SK-N-SH (cell line): ENCODE data around the gene EPS8L2. TPM values are rescaled to one million over a fixed set of nuclear protein-coding genes. Genes with fewer than 3 reads are reported as not detected.
"Not testable (repeated sequence)": the region's sequence is repeated elsewhere in the genome, so short reads cannot be mapped to it uniquely, and the experiment has no call there.

Experiments
- CTCF ChIA-PET: fragments of 300-600, 350-600 bp; formaldehyde crosslinking; extraction: SDS; loops from one replicate; lab custom pipeline; 2021; lab: Yijun Ruan, JAX
- POLR2A ChIA-PET: fragments of 350-600 bp; sonication (Branson Sonifier 250); formaldehyde crosslinking; extraction: SDS; loops from one replicate; lab custom pipeline; 2020; ENCODE audit warnings: antibody characterized with exemption, inconsistent platforms; lab: Yijun Ruan, JAX
- DNase-seq: peaks from one replicate; pipeline ENCODE4 v3.0.0; 2012
- H2AFZ ChIP-seq: fragments of 200-600 bp; sonication (generic); 2 replicates; pipeline ENCODE4 v1.8.1; 2016; ENCODE audit warnings: antibody characterized with exemption, mild to moderate bottlenecking, low read depth
- H3F3A ChIP-seq: fragments of 200-600 bp; sonication (generic); replicated peaks from 2 replicates; pipeline ENCODE3; 2016; ENCODE audit warnings: antibody characterized with exemption, mild to moderate bottlenecking; ENCODE audit not compliant: insufficient read depth
- H3K27ac ChIP-seq, 2 experiments: fragments of 200-500 bp in 1 of 2; fragments of 200-600 bp in 1 of 2; sonication (Bioruptor generic) in 1 of 2; sonication (generic), shearing (Covaris generic) in 1 of 2; 2 replicates each; pipeline versions ENCODE4 v1.5.1 to v1.6.1; 2014 to 2016; ENCODE audit warnings: low read depth in 2 of 2, inconsistent platforms in 1 of 2, low read length in 1 of 2, mild to moderate bottlenecking in 1 of 2, mixed read lengths in 1 of 2
- H3K27me3 ChIP-seq: fragments of 200-600 bp; sonication (generic), shearing (Covaris generic); 2 replicates; pipeline ENCODE4 v1.6.1; 2016; ENCODE audit warnings: mixed run types; ENCODE audit not compliant: insufficient read depth
- H3K36me3 ChIP-seq, 2 experiments: fragments of 200-500 bp in 1 of 2; fragments of 200-600 bp in 1 of 2; sonication (Bioruptor generic) in 1 of 2; sonication (generic) in 1 of 2; replicated peaks in 1 of 2; 2 replicates each; pipeline versions ENCODE3 to v1.5.1; 2014 to 2016; ENCODE audit warnings: low read length in 1 of 2, mild to moderate bottlenecking in 1 of 2; ENCODE audit not compliant: insufficient read depth in 2 of 2, control insufficient read depth in 1 of 2
- H3K4me1 ChIP-seq, 2 experiments: fragments of 200-500 bp in 1 of 2; fragments of 200-600 bp in 1 of 2; sonication (Bioruptor generic) in 1 of 2; sonication (generic), shearing (Covaris generic) in 1 of 2; 2 replicates each; pipeline versions ENCODE4 v1.5.1 to v1.6.1; 2014 to 2016; ENCODE audit warnings: low read depth in 1 of 2, low read length in 1 of 2, mixed run types in 1 of 2; ENCODE audit not compliant: insufficient read depth in 2 of 2, control insufficient read depth in 1 of 2
- H3K4me2 ChIP-seq: fragments of 200-600 bp; sonication (generic), shearing (Covaris generic); 2 replicates; pipeline ENCODE4 v1.6.1; 2017; ENCODE audit warnings: mixed run types
- H3K4me3 ChIP-seq, 2 experiments: fragments of 200-500 bp in 1 of 2; fragments of 200-600 bp in 1 of 2; sonication (Bioruptor generic) in 1 of 2; sonication (generic), shearing (Covaris generic) in 1 of 2; 2 replicates each; pipeline versions ENCODE4 v1.5.1 to v1.8.1; 2014 to 2016; ENCODE audit warnings: low read depth in 2 of 2, inconsistent platforms in 1 of 2, low read length in 1 of 2, mild to moderate bottlenecking in 1 of 2, mixed read lengths in 1 of 2, moderate library complexity in 1 of 2
- H3K79me2 ChIP-seq: fragments of 200-600 bp; sonication (generic); 2 replicates; pipeline ENCODE4 v1.8.1; 2017; ENCODE audit warnings: mild to moderate bottlenecking; ENCODE audit not compliant: insufficient read depth
- H3K9ac ChIP-seq: fragments of 200-600 bp; sonication (generic); 2 replicates; pipeline ENCODE4 v1.6.1; 2017; ENCODE audit warnings: mixed run types
- H3K9me2 ChIP-seq: fragments of 200-600 bp; sonication (generic); 2 replicates; pipeline ENCODE4 v1.6.1; 2017; ENCODE audit warnings: mixed run types
- H3K9me3 ChIP-seq: fragments of 200-600 bp; sonication (generic); 2 replicates; pipeline ENCODE4 v1.6.1; 2017; ENCODE audit warnings: mixed run types, mild to moderate bottlenecking, moderate library complexity
- H4K20me1 ChIP-seq: fragments of 200-600 bp; sonication (generic); 2 replicates; pipeline ENCODE4 v1.6.1; 2017; ENCODE audit warnings: mild to moderate bottlenecking, mixed run types; ENCODE audit not compliant: insufficient read depth
- CHD2 ChIP-seq: fragments of 150-350 bp; IDR thresholded peaks from 2 replicates; pipeline ENCODE4 v1.6.1; 2018; ENCODE audit warnings: low read length; ENCODE audit not compliant: partially characterized antibody
- ELF1 ChIP-seq: IDR thresholded peaks from 2 replicates; pipeline ENCODE4 v1.4.0; 2012
- GABPA ChIP-seq: IDR thresholded peaks from 2 replicates; pipeline ENCODE4 v1.4.0; 2012; ENCODE audit warnings: low read depth, mild to moderate bottlenecking
- JUND ChIP-seq: IDR thresholded peaks from 2 replicates; pipeline ENCODE4 v1.4.0; 2012
- MXI1 ChIP-seq: IDR thresholded peaks from 2 replicates; pipeline ENCODE4 v1.6.1; 2012; ENCODE audit warnings: mild to moderate bottlenecking, low read depth, low read length, improper control_type of control experiment
- NFIC ChIP-seq: IDR thresholded peaks from 2 replicates; pipeline ENCODE4 v1.4.0; 2012; ENCODE audit warnings: borderline replicate concordance
- NRF1 ChIP-seq: IDR thresholded peaks from 2 replicates; pipeline ENCODE4 v1.6.1; 2012; ENCODE audit warnings: low read depth, mild to moderate bottlenecking, low read length
- POLR2AphosphoS5 ChIP-seq: IDR thresholded peaks from 2 replicates; pipeline ENCODE4 v1.6.1; 2012; ENCODE audit warnings: low read depth, low read length
- RFX5 ChIP-seq: IDR thresholded peaks from 2 replicates; pipeline ENCODE4 v1.6.1; 2012; ENCODE audit warnings: mild to moderate bottlenecking, improper control_type of control experiment, low read length
- WGBS: methylation state at CpG from one replicate; pipeline ENCODE4 v1.1.6; 2017; ENCODE audit warnings: low lambda C conversion rate; 5-methylcytosine and 5-hydroxymethylcytosine counted together
- polyA plus RNA-seq, 3 experiments: library from polyadenylated mRNA; depleted of rRNA; stranded (reverse); fragments of >200 nt; gene quantifications; 2 replicates each; pipeline ENCODE4 v1.2.3, GENCODE V29; 2012
- TF ChIP-seq, protein P1 (sequence below): fragments of 150-350 bp; IDR thresholded peaks from 2 replicates; pipeline ENCODE4 v1.6.1; 2017; ENCODE audit warnings: antibody characterized with exemption, low read length, low read depth, borderline replicate concordance
- TF ChIP-seq, protein P2 (sequence below): IDR thresholded peaks from 2 replicates; pipeline ENCODE4 v1.6.1; 2012; ENCODE audit warnings: mild to moderate bottlenecking, low read depth, low read length, moderate library complexity
- TF ChIP-seq, protein P3 (sequence below): IDR thresholded peaks from 2 replicates; pipeline ENCODE4 v1.4.0; 2012; ENCODE audit warnings: low read depth, borderline replicate concordance

The EPS8L2 gene
- polyA plus RNA-seq, 1 of the 3 experiments (the other 2 are of a cell fraction) = 0.74 TPM

DNA sequence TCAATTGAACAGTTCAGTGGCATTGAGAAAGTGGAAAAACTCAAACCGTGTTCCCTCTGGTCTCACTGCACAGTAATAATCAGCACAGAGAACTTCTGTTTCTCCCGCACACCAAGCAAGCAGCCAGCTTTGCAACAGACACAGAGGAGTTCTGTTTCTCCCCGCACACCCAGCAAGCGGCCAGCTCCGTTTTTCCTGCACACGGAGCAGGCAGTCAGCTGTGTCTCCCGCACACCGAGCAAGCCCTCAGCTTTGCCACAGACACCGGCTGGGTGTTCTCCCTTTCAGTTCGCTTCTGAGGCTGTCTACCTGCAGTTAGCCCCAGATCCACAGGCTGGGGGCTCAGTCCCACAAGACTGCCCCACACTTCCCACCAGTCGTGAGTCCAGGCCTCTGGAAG is 31.3 kb downstream of the EPS8L2 start (continued):
- TF ChIP-seq, protein P1, sequence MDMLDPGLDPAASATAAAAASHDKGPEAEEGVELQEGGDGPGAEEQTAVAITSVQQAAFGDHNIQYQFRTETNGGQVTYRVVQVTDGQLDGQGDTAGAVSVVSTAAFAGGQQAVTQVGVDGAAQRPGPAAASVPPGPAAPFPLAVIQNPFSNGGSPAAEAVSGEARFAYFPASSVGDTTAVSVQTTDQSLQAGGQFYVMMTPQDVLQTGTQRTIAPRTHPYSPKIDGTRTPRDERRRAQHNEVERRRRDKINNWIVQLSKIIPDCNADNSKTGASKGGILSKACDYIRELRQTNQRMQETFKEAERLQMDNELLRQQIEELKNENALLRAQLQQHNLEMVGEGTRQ = no peak
- TF ChIP-seq NRF1 = no peak
- no peak for TF ChIP-seq CHD2
- no peak for TF ChIP-seq ELF1
- TF ChIP-seq POLR2AphosphoS5 = no peak
- TF ChIP-seq, protein P2, sequence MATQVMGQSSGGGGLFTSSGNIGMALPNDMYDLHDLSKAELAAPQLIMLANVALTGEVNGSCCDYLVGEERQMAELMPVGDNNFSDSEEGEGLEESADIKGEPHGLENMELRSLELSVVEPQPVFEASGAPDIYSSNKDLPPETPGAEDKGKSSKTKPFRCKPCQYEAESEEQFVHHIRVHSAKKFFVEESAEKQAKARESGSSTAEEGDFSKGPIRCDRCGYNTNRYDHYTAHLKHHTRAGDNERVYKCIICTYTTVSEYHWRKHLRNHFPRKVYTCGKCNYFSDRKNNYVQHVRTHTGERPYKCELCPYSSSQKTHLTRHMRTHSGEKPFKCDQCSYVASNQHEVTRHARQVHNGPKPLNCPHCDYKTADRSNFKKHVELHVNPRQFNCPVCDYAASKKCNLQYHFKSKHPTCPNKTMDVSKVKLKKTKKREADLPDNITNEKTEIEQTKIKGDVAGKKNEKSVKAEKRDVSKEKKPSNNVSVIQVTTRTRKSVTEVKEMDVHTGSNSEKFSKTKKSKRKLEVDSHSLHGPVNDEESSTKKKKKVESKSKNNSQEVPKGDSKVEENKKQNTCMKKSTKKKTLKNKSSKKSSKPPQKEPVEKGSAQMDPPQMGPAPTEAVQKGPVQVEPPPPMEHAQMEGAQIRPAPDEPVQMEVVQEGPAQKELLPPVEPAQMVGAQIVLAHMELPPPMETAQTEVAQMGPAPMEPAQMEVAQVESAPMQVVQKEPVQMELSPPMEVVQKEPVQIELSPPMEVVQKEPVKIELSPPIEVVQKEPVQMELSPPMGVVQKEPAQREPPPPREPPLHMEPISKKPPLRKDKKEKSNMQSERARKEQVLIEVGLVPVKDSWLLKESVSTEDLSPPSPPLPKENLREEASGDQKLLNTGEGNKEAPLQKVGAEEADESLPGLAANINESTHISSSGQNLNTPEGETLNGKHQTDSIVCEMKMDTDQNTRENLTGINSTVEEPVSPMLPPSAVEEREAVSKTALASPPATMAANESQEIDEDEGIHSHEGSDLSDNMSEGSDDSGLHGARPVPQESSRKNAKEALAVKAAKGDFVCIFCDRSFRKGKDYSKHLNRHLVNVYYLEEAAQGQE = no peak

DNA sequence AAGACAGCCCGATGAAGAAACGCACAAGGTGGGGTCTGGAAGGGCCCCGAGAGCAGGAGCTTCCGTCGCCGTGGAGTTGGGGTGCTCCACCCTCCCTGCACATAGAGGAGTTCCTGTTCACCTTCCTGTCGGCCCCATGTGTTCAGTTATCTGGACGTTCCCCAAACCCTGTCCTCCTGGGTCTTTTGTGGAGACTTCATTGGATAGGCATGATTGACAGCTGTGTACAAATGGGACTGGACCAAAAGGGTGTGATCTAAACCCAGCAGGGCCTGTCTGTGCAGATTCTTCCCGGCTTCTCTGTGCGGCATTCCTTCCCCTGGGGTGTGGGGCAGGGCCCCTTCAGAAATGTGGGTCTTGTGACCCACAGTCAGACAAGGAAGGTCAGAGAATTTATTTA is 31.9 kb downstream of the EPS8L2 start:
- CTCF ChIA-PET = interaction anchor here (2.4 kb wide), 1 partner anchor 15 kb away, joined by 7 read pairs; no protein-coding TSS in a partner anchor
- H2AFZ ChIP-seq, H3K9me3 ChIP-seq, H3K9me2 ChIP-seq, H3F3A ChIP-seq, H3K4me2 ChIP-seq, H3K27me3 ChIP-seq, H3K9ac ChIP-seq, H4K20me1 ChIP-seq, H3K27ac ChIP-seq, H3K79me2 ChIP-seq, H3K4me1 ChIP-seq, DNase-seq, H3K4me3 ChIP-seq, POLR2A ChIA-PET, H3K36me3 ChIP-seq: not testable (repeated sequence)
- 68% methylated on average over 6 of the region's 10 CpGs for WGBS

DNA sequence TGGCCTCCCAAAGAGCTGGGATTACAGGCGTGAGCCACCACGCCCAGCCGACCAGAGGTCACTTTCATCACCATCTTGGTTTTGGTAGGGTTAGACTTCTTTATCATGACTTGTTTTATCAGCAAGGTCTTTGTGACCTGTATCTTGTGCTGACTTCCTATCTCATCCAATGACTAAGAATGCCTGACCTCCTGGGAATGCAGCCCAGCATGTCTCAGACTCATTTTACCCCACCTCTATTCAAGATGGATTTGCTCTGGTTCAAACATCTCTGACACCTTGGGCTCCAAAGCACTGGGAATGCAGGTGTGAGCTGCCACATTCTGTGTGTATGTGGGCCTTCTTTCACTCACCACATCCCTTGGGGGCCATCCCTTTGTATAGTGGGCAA is 36.1 kb downstream of the EPS8L2 start:
- no peak overlapping the region for H2AFZ ChIP-seq
- H3K27me3 ChIP-seq = no peaks in the 10 kb centered on the region; the same call in 1 of the 2 replicates
- no peaks in the 10 kb centered on the region for H4K20me1 ChIP-seq
- POLR2A ChIA-PET = no interaction called here
- H3K4me3 ChIP-seq = no peak overlapping the region; a peak in 1 of 4 replicates
- no peak overlapping the region for H3K4me2 ChIP-seq
- no peak for DNase-seq
- H3K9ac ChIP-seq = no peak overlapping the region
- H3K4me1 ChIP-seq = peaks cover 0 to 3% of the 10 kb centered on the region in 2 experiments; a peak in 1 of 4 replicates
- H3K36me3 ChIP-seq = no peaks in the 10 kb centered on the region
- H3K27ac ChIP-seq = no peak overlapping the region
- TF ChIP-seq MXI1 (no peak), RFX5 (no peak), ELF1 (no peak), GABPA (no peak), JUND (no peak), NFIC (no peak)
- TF ChIP-seq, protein P3, sequence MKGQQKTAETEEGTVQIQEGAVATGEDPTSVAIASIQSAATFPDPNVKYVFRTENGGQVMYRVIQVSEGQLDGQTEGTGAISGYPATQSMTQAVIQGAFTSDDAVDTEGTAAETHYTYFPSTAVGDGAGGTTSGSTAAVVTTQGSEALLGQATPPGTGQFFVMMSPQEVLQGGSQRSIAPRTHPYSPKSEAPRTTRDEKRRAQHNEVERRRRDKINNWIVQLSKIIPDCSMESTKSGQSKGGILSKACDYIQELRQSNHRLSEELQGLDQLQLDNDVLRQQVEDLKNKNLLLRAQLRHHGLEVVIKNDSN = no peak
- no peaks in the 10 kb centered on the region for H3K79me2 ChIP-seq
- 97% methylated on average over 3 of the region's 3 CpGs for WGBS
- H3F3A ChIP-seq = no peaks in the 10 kb centered on the region
- no peaks in the 10 kb centered on the region for H3K9me3 ChIP-seq
- CTCF ChIA-PET = no interaction called here
- H3K9me2 ChIP-seq = no peaks in the 10 kb centered on the region
